HG03139 (cell line): ENCODE measurements around the gene TTLL1.
"Not testable (repeated sequence)": the region's sequence is repeated elsewhere in the genome, so short reads cannot be mapped to it uniquely, and the experiment has no call there.

Source experiments
- ATAC-seq: cut with Tn5 transposase; IDR thresholded peaks from one replicate; pipeline ENCODE4 v1.9.1; 2021; ENCODE audit not compliant: unreplicated experiment

Gene TTLL1

GRCh38 chr22:42995654-42996053 lies 93.5 kb downstream of the TTLL1 start:
- not testable (repeated sequence) for ATAC-seq

GRCh38 chr22:42994917-42995562 lies 94.2 kb downstream of the TTLL1 start:
- ATAC-seq: no peak

GRCh38 chr22:42994276-42994916 lies 94.8 kb downstream of the TTLL1 start:
- no peak for ATAC-seq

GRCh38 chr22:42993651-42994275 lies 95.4 kb downstream of the TTLL1 start:
- no peak for ATAC-seq

- ATAC-seq: no peak
Measured at GRCh38 chr22:42992886-42993479, 96.2 kb downstream of the TTLL1 start.

GRCh38 chr22:42992092-42992491 lies 97.1 kb downstream of the TTLL1 start:
- no peak for ATAC-seq

- ATAC-seq: no peak
Measured at GRCh38 chr22:42991010-42991651, 98.1 kb downstream of the TTLL1 start.

GRCh38 chr22:42990131-42990838 lies 98.9 kb downstream of the TTLL1 start:
- no peak for ATAC-seq
